ENCODE data around the gene LDLRAD4.

Gene LDLRAD4

GRCh38 chr18:13283746-13284145 is 65.2 kb downstream of the LDLRAD4 start:
- TF ChIP-seq, protein P1, sequence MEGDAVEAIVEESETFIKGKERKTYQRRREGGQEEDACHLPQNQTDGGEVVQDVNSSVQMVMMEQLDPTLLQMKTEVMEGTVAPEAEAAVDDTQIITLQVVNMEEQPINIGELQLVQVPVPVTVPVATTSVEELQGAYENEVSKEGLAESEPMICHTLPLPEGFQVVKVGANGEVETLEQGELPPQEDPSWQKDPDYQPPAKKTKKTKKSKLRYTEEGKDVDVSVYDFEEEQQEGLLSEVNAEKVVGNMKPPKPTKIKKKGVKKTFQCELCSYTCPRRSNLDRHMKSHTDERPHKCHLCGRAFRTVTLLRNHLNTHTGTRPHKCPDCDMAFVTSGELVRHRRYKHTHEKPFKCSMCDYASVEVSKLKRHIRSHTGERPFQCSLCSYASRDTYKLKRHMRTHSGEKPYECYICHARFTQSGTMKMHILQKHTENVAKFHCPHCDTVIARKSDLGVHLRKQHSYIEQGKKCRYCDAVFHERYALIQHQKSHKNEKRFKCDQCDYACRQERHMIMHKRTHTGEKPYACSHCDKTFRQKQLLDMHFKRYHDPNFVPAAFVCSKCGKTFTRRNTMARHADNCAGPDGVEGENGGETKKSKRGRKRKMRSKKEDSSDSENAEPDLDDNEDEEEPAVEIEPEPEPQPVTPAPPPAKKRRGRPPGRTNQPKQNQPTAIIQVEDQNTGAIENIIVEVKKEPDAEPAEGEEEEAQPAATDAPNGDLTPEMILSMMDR (conservative IDR thresholded peaks at IDR 0.05): no peak
- no peak for TF ChIP-seq ZFX (IDR thresholded peaks at IDR 0.05)

DNA sequence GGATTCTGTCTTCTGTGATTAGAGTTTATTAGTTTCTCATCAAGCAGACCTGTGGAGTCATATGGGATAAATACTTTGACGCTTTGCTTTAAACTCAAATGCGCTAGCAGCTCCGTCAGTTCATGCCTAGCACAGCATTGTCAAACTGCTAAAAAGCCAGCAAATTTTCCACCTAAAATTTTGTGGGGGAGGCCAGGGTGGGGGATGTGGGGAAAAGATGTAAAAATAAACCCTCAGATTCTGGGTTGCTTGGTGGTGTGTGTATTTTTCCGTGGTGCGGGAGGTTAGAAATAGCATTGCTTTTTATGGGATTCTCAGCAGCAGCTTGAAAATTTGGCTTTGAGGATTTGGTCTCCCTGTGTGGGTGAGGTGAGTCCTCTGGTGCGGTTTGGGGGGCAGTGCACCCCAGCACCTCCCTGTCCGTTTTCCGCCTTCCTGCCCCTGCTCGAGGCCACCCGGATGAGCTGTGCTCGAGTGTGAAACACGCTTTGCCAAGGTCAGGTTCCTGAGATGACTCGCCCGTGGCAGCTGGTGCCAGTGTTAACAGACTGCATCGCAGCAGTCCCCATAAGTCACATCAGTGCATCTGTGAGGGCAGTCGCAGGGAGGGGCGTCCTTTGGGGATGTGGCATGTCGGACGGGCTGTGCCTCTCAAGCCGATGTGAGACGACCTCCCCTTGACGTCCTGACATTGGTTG is 65.9 kb downstream of the LDLRAD4 start:
- no peak overlapping the region for H3K27ac ChIP-seq
- TF ChIP-seq ZFX (IDR thresholded peaks at IDR 0.05): no peak
- TF ChIP-seq, protein P1 (conservative IDR thresholded peaks at IDR 0.05): no peak

More at GRCh38 chr18:13283746-13284145, 65.2 kb downstream of the LDLRAD4 start:
- no peak overlapping the region for H3K27ac ChIP-seq

DNA sequence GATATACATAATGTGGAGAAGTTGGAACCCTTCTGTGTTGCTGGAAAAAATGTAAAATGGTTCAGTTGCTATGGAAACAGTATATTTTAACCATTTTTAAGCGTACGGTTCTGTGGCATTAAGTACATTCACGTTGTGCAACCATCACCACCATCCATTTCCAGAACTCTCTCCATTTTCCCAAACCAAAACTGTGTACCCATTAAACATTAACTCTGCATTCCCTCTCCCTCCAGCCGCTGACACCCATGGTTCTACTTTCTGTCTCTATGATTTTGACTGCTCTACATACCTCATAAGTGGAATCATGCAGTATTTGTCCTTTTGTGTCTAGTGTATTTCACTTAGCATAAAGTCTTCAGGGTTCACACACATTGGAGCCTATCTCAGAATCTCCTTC is 67.3 kb downstream of the LDLRAD4 start:
- H3K27ac ChIP-seq: no peak overlapping the region
- TF ChIP-seq, protein P1 (conservative IDR thresholded peaks at IDR 0.05): no peak
- no peak for TF ChIP-seq ZFX (IDR thresholded peaks at IDR 0.05)

DNA sequence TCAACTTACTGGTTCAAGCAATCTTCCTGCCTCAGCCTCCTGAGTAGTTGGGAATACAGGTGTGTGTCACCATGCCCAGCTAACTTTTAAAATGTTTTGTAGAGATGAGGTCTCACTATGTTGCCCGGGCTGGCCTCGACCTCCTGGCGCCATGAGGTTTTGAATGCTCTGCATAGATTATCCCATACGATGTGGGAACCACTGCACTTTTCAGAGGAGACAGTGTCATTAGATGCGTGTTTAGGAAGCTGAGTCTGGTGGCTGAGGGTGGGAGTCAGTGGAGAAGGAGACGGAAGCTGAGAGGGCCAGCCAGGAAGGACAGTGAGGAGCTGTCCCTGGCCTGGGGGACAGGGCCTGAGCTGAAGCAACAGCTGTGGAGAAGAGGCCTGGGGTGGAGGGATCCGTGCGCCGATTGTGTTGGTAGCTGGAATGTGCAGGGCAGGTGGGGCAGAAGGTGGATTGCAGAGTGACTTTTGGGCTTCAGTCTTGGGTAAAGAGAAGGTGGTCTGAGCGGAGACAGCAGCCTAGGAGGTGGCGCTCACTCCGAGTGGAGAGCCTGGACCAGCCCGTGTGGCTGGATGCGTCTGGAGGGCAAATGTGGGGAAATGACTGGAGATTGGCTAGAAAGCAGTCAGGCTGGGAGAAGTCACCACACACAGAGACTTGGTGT is 68.0 kb downstream of the LDLRAD4 start:
- TF ChIP-seq, protein P1 (conservative IDR thresholded peaks at IDR 0.05): no peak
- TF ChIP-seq ZFX (IDR thresholded peaks at IDR 0.05): no peak
- H3K27ac ChIP-seq: no peak overlapping the region

DNA sequence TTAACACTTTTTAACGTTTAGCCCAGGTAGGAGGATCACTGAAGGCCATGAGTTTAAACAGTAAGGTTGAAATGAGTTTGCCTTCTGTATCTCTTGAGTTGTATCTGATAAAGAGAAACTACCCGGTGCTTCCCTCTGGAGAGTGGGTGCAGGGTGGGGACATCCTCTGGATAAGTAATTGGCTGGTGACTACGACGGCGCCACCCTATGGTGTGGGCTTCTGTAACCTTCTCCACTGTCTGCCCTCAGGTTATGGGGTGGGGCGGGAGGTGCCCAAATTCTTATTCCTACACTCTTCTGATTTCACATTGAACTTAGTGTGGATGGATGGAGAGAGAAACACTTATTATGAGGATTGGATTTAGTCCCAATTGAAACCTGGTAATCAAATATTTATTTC is 68.8 kb downstream of the LDLRAD4 start:
- TF ChIP-seq, protein P1 (conservative IDR thresholded peaks at IDR 0.05): no peak
- no peak for TF ChIP-seq ZFX (IDR thresholded peaks at IDR 0.05)
- no peak overlapping the region for H3K27ac ChIP-seq

DNA sequence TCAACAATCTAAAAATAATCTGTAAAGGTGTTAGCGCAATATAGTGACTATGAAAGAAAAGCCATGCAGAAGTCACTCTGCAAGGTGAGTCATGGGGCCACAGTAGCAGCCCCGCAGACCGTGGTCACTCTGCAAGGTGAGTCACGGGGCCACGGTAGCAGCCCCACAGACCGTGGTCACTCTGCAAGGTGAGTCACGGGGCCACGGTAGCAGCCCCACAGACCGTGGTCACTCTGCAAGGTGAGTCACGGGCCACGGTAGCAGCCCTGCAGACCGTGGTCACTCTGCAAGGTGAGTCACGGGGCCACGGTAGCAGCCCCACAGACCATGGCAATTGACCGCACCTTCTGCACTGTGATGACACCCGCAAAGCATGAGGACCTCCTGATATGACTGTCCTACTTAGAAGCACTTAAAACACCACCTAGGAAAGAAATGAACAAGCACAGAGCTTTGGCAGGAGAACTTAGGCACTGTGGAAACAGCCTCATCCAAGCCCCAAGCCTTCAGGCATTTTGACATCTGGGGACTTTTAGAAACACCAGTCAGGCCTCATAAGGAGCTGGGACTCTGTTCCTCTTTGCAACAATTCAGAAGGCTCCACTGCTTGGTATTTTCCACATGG is 70.1 kb downstream of the LDLRAD4 start:
- no peak for TF ChIP-seq ZFX (IDR thresholded peaks at IDR 0.05)
- TF ChIP-seq, protein P1 (conservative IDR thresholded peaks at IDR 0.05): no peak

More for the DNA sequence above, 70.1 kb downstream of the LDLRAD4 start:
- no peak overlapping the region for H3K27ac ChIP-seq
